Stimulated activated CD8-positive, alpha-beta memory T cell treated with anti-CD3 and anti-CD28 coated beads, Interleukin-15, amount 100 ng/mL, for 1 hour (primary cell): Measurements from ENCODE around the gene PRSS8.
"Not testable (repeated sequence)": the region's sequence is repeated elsewhere in the genome, so short reads cannot be mapped to it uniquely, and the experiment has no call there.

Source experiments
- DNase-seq: peaks from one replicate; pipeline ENCODE4 v3.0.0-alpha.2; 2020; ENCODE audit warnings: low read depth

The PRSS8 gene

GRCh38 chr16:31105677-31106213 lies 29.8 kb downstream of the PRSS8 start:
- peak; percentile 73 for DNase-seq

- not testable (repeated sequence) for DNase-seq
Measured at GRCh38 chr16:31100876-31101641, 34.5 kb downstream of the PRSS8 start.

GRCh38 chr16:31099860-31100638 lies 35.5 kb downstream of the PRSS8 start:
- no peak for DNase-seq

- DNase-seq, result peak; percentile 63
Measured at GRCh38 chr16:31094424-31095120, 41.0 kb downstream of the PRSS8 start, which contains the start of gene VKORC1. Gene VKORC1 (minus strand): TSS chr16:31094797. CDS start chr16:31094729, 68 bp downstream.

- no peak for DNase-seq
Measured at GRCh38 chr16:31094088-31094423, 41.5 kb downstream of the PRSS8 start.

GRCh38 chr16:31093132-31093703 lies 42.3 kb downstream of the PRSS8 start:
- DNase-seq, result no peak

GRCh38 chr16:31092330-31092729 lies 43.2 kb downstream of the PRSS8 start:
- DNase-seq, result no peak

GRCh38 chr16:31090540-31090939 lies 45.0 kb downstream of the PRSS8 start:
- no peak for DNase-seq

- no peak for DNase-seq
Measured at GRCh38 chr16:31089199-31089598, 46.3 kb downstream of the PRSS8 start.

GRCh38 chr16:31088459-31089183 lies 46.9 kb downstream of the PRSS8 start, which contains the start of gene PRSS53:
Gene PRSS53 (minus strand): TSS chr16:31088943. CDS start chr16:31088809, 134 bp downstream.
- DNase-seq, result no peak

GRCh38 chr16:31087971-31088370 lies 47.6 kb downstream of the PRSS8 start:
- no peak for DNase-seq

GRCh38 chr16:31087481-31087880 lies 48.0 kb downstream of the PRSS8 start:
- no peak for DNase-seq

- DNase-seq, result no peak
Measured at GRCh38 chr16:31086629-31086906, 49.0 kb downstream of the PRSS8 start.

GRCh38 chr16:31085873-31086628 lies 49.5 kb downstream of the PRSS8 start:
- DNase-seq, result no peak

- no peak for DNase-seq
Measured at GRCh38 chr16:31085411-31085810, 50.1 kb downstream of the PRSS8 start.

GRCh38 chr16:31084584-31085302 lies 50.8 kb downstream of the PRSS8 start:
- no peak for DNase-seq

GRCh38 chr16:31083981-31084380 lies 51.5 kb downstream of the PRSS8 start:
- no peak for DNase-seq

GRCh38 chr16:31083556-31083955 lies 52.0 kb downstream of the PRSS8 start:
- DNase-seq, result no peak

GRCh38 chr16:31083081-31083480 lies 52.4 kb downstream of the PRSS8 start:
- DNase-seq, result no peak
